DOHH2 (cell line): ENCODE measurements around the gene ZBTB16.

Experiments used
- EZH2phosphoT487 ChIP-seq: fragments of 200-600 bp; sonication (generic); IDR thresholded peaks from 2 replicates; pipeline ENCODE4 v1.6.1; 2017; ENCODE audit warnings: borderline replicate concordance, mild to moderate bottlenecking, antibody characterized with exemption, low read length, moderate library complexity, mixed read lengths
- TF ChIP-seq, protein P1 (sequence below): fragments of 200-600 bp; sonication (generic); IDR thresholded peaks from one replicate; pipeline ENCODE4 v1.5.1; 2014; ENCODE audit warnings: antibody characterized with exemption, mild to moderate bottlenecking, low read depth, low read length; ENCODE audit not compliant: poor library complexity, severe bottlenecking

DNA sequence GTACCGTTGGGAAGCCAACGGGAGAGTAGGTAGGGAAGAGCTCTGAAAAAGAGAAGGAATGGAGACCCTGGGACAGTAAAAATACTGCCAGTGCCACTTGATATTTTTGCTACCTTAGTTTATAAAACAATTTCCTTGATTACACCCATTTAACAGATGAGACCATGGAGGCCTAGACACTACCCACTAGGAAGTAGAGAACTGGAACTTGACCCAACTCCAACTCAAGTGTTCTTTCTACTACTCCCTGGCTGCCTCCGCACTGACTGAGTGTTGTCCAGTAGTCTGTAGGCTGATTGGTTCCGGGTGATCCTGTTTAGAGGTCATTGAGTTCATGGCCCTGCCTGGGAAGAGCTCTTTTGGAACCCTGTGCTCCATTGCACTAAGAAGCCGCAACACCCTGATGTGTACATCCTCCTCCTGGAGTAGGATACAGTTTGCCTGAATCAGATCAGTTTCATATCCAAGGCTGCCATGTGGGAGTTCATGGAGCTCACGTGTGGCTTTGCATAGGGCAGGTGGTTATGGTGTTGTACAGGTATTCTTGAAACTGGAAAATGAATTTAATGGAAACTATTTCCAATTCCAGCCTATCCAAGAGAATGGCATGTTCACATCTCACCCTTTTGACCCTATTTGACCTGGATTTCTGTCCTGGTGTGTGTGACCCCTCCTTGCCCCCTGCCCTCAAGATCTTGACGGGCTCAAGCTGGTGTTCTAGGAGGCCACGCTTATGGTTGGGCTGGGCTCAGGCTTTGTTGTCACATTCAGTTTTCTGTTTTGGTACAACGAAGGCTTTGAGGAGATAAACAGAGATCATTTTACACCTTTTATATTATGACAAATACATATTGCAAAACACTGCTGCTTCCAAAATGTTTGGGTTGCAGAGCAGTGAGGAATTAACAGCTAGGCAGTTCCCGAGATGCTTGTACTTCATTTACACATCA, 134.5 kb downstream of the ZBTB16 start:
- TF ChIP-seq, protein P1, sequence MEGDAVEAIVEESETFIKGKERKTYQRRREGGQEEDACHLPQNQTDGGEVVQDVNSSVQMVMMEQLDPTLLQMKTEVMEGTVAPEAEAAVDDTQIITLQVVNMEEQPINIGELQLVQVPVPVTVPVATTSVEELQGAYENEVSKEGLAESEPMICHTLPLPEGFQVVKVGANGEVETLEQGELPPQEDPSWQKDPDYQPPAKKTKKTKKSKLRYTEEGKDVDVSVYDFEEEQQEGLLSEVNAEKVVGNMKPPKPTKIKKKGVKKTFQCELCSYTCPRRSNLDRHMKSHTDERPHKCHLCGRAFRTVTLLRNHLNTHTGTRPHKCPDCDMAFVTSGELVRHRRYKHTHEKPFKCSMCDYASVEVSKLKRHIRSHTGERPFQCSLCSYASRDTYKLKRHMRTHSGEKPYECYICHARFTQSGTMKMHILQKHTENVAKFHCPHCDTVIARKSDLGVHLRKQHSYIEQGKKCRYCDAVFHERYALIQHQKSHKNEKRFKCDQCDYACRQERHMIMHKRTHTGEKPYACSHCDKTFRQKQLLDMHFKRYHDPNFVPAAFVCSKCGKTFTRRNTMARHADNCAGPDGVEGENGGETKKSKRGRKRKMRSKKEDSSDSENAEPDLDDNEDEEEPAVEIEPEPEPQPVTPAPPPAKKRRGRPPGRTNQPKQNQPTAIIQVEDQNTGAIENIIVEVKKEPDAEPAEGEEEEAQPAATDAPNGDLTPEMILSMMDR = no peak
- no peak for TF ChIP-seq EZH2phosphoT487
